PC-3 (cell line): ENCODE results near the gene B3GNT8. TPM values are rescaled to one million over a fixed set of nuclear protein-coding genes. Genes with fewer than 3 reads are reported as not detected.

ENCODE experiments used
- ATAC-seq: fragments of 200-7000 bp; cut with Tn5 transposase; 2 replicates; pipeline ENCODE4 v1.9.1; 2020; ENCODE audit warnings: mild to moderate bottlenecking, moderate library complexity
- BruUV-seq: library from RNA; stranded (reverse); fragments of 400-500 nt; replicated peaks from 2 replicates; lab custom pipeline; 2021; lab: Mats Ljungman, UMichigan
- CTCF ChIA-PET: fragments of 300-600 bp; sonication (Branson Sonifier 250); formaldehyde crosslinking; loops from one replicate; lab custom pipeline; 2022; ENCODE audit warnings: antibody characterized with exemption; lab: Charles Lee
- POLR2A ChIA-PET: fragments of 300-600 bp; sonication (Branson Sonifier 250); formaldehyde crosslinking; loops from one replicate; lab custom pipeline; 2022; ENCODE audit warnings: antibody characterized with exemption; ENCODE audit not compliant: unreplicated experiment; lab: Charles Lee
- DNase-seq: peaks from one replicate; pipeline ENCODE4 v3.0.0-alpha.2; 2015
- H2AFZ ChIP-seq: fragments of 300-600 bp; sonication (generic); 2 replicates; pipeline ENCODE4 v1.6.0; 2016; ENCODE audit warnings: antibody characterized with exemption, low read length
- H3F3A ChIP-seq: fragments of 300-600 bp; sonication (generic); one replicate; pipeline ENCODE4 v1.6.0; 2017; ENCODE audit warnings: antibody characterized with exemption, low read length, control low read depth, mild to moderate bottlenecking; ENCODE audit not compliant: unreplicated experiment
- H3K27ac ChIP-seq: fragments of 300-600 bp; sonication (generic); 2 replicates; pipeline ENCODE4 v1.5.1; 2016; ENCODE audit warnings: mild to moderate bottlenecking, low read length
- H3K27me3 ChIP-seq: fragments of 300-600 bp; sonication (generic); 2 replicates; pipeline ENCODE4 v1.6.1; 2016; ENCODE audit warnings: low read length, mixed read lengths
- H3K36me3 ChIP-seq: fragments of 300-600 bp; sonication (generic); 2 replicates; pipeline ENCODE4 v1.6.1; 2016; ENCODE audit warnings: low read depth, mixed run types, low read length, mixed read lengths
- H3K4me1 ChIP-seq: fragments of 300-600 bp; sonication (generic); 2 replicates; pipeline ENCODE4 v1.5.1; 2016; ENCODE audit warnings: low read length; ENCODE audit not compliant: insufficient read depth
- H3K4me2 ChIP-seq: fragments of 300-600 bp; sonication (generic); 2 replicates; pipeline ENCODE4 v1.6.0; 2016; ENCODE audit warnings: low read length
- H3K4me3 ChIP-seq: fragments of 300-600 bp; sonication (generic); 2 replicates; pipeline ENCODE4 v1.5.1; 2016; ENCODE audit warnings: mild to moderate bottlenecking, low read length, mixed read lengths
- H3K79me2 ChIP-seq: fragments of 300-600 bp; sonication (generic); 2 replicates; pipeline ENCODE4 v1.6.1; 2017; ENCODE audit warnings: low read length, mixed read lengths
- H3K9ac ChIP-seq: fragments of 300-600 bp; sonication (generic); 2 replicates; pipeline ENCODE4 v1.6.0; 2016; ENCODE audit warnings: mild to moderate bottlenecking, low read length
- H3K9me2 ChIP-seq: fragments of 300-600 bp; sonication (generic); replicated peaks from 2 replicates; pipeline ENCODE4 v1.6.1; 2016; ENCODE audit warnings: mixed run types, low read length, mixed read lengths
- H3K9me3 ChIP-seq: fragments of 300-600 bp; sonication (generic); 2 replicates; pipeline ENCODE4 v1.6.1; 2016; ENCODE audit warnings: low read length, mixed read lengths
- H4K20me1 ChIP-seq: fragments of 300-600 bp; sonication (generic); 2 replicates; pipeline ENCODE4 v1.6.1; 2016; ENCODE audit warnings: low read length, mixed read lengths
- CTCF ChIP-seq: fragments of 300-600 bp; sonication (generic); conservative IDR thresholded peaks from 2 replicates; pipeline ENCODE4 v1.5.1; 2017; ENCODE audit warnings: antibody characterized with exemption, low read depth, mild to moderate bottlenecking, low read length
- EZH2 ChIP-seq: fragments of 300-600 bp; sonication (generic); IDR thresholded peaks from one replicate; pipeline ENCODE4 v1.6.1; 2017; ENCODE audit warnings: antibody characterized with exemption, mild to moderate bottlenecking, low read length; ENCODE audit not compliant: unreplicated experiment
- EZH2phosphoT487 ChIP-seq: fragments of 300-600 bp; sonication (generic); IDR thresholded peaks from 2 replicates; pipeline ENCODE4 v1.6.1; 2018; ENCODE audit warnings: mild to moderate bottlenecking, antibody characterized with exemption, low read length, borderline replicate concordance
- intact Hi-C: fragments of 100-400 bp; cut with micrococcal nuclease; formaldehyde crosslinking; loops from 2 replicates; pipeline ENCODE4 v1.9.0; 2023
- total RNA-seq: library from RNA; depleted of rRNA; stranded (reverse); fragments of >200 nt; gene quantifications from 2 replicates; pipeline ENCODE4 v1.2.3, GENCODE V29; 2014

The B3GNT8 gene
- total RNA-seq, 1 experiment from 2014 or later: 2.3 TPM

- H3K4me2 ChIP-seq: no peak overlapping the region
- no peaks in the 10 kb centered on the region for H4K20me1 ChIP-seq
- intact Hi-C loops: no loop called here
- H3K79me2 ChIP-seq: no peaks in the 10 kb centered on the region
- H2AFZ ChIP-seq: no peak overlapping the region
- no peaks in the 10 kb centered on the region for H3K9me2 ChIP-seq
- TF ChIP-seq EZH2 (no peak), EZH2phosphoT487 (no peak), CTCF (no peak)
- no peak for ATAC-seq
- no peak overlapping the region for H3K9ac ChIP-seq
- POLR2A ChIA-PET: no interaction called here
- no peak overlapping the region for H3K27ac ChIP-seq
- no peak overlapping the region for H3K4me3 ChIP-seq
- H3K36me3 ChIP-seq: no peaks in the 10 kb centered on the region
- H3K27me3 ChIP-seq: no peaks in the 10 kb centered on the region
- H3F3A ChIP-seq: no peaks in the 10 kb centered on the region
- H3K4me1 ChIP-seq: no peaks in the 10 kb centered on the region
- H3K9me3 ChIP-seq: no peaks in the 10 kb centered on the region
- BruUV-seq: no TSS peak
- no peak for DNase-seq
- CTCF ChIA-PET: no interaction called here
Observed at GRCh38 chr19:41430922-41431321, 3.7 kb upstream of the B3GNT8 start.

GRCh38 chr19:41428481-41428859 is 1.3 kb upstream of the B3GNT8 start:
- Histone ChIP-seq H4K20me1 (no peaks in the 10 kb centered on the region), H3K27ac (no peak overlapping the region), H2AFZ (no peak overlapping the region), H3K9ac (no peak overlapping the region), H3K4me2 (no peak overlapping the region), H3K4me3 (no peak overlapping the region), H3K4me1 (no peaks in the 10 kb centered on the region), H3K9me3 (no peaks in the 10 kb centered on the region), H3K36me3 (no peaks in the 10 kb centered on the region), H3F3A (no peaks in the 10 kb centered on the region), H3K9me2 (no peaks in the 10 kb centered on the region), H3K27me3 (no peaks in the 10 kb centered on the region), H3K79me2 (no peaks in the 10 kb centered on the region)
- no TSS peak for BruUV-seq
- ATAC-seq: no peak
- POLR2A ChIA-PET: no interaction called here
- CTCF ChIA-PET: no interaction called here
- intact Hi-C loops: no loop called here
- DNase-seq: no peak
- TF ChIP-seq EZH2 (no peak), EZH2phosphoT487 (no peak), CTCF (no peak)

- H2AFZ ChIP-seq: no peak overlapping the region
- no peaks in the 10 kb centered on the region for H3K79me2 ChIP-seq
- BruUV-seq: no TSS peak
- no peak overlapping the region for H3K4me3 ChIP-seq
- H3K9me3 ChIP-seq: no peaks in the 10 kb centered on the region
- no peak for TF ChIP-seq EZH2
- no peak for TF ChIP-seq EZH2phosphoT487
- no peak for TF ChIP-seq CTCF
- ATAC-seq (no peak; the same call in 1 of the 2 replicates), DNase-seq (no peak)
- H3K4me2 ChIP-seq: no peak overlapping the region
- intact Hi-C loops: no loop called here
- CTCF ChIA-PET: no interaction called here
- H3K9me2 ChIP-seq: no peaks in the 10 kb centered on the region
- no peaks in the 10 kb centered on the region for H3K4me1 ChIP-seq
- no peaks in the 10 kb centered on the region for H3F3A ChIP-seq
- H3K9ac ChIP-seq: no peak overlapping the region
- POLR2A ChIA-PET: no interaction called here
- no peaks in the 10 kb centered on the region for H3K36me3 ChIP-seq
- H4K20me1 ChIP-seq: no peaks in the 10 kb centered on the region
- H3K27me3 ChIP-seq: no peaks in the 10 kb centered on the region
- H3K27ac ChIP-seq: no peak overlapping the region
Observed at GRCh38 chr19:41427647-41428480, 690 bp upstream of the B3GNT8 start.
